ENCODE data around the gene TCF7L2. TPM values are rescaled to one million over a fixed set of nuclear protein-coding genes. Genes with fewer than 3 reads are reported as not detected.

Gene TCF7L2
- total and polyA plus RNA-seq, 9 donors: 14.9 to 77.3 (median 51.5) TPM

DNA sequence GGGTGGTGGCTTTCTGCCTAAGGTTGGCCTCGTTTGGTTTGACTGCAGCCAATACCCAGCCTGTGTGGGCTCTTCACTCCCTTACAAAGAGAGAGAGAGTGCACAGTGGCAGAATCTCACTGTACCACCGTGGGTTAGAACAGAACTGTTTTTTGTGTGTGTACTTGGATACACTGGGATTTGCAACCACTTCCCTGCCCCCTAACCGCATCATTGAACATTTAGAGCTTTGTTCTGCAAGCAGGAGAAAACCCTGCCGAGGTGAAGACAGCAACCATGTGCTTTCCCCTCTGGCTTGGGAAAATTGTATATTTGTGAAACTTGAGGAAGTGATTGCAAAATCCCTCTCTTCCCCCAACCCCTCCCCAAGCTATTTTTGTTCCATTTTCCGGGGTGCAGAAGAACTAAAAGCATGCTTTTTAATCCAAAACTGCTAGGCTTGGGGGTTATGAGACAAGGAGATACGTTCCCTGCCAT, 201.2 kb downstream of the TCF7L2 start:
- Histone ChIP-seq H3K4me3 (ENCODE audit: low read length) (no peak overlapping the region), H3K27ac (ENCODE audit: low read length) (no peak overlapping the region), H3K36me3 (ENCODE audit: control insufficient read depth, insufficient read depth, low read length) (peaks cover 86% of the 10 kb centered on the region), H3K27me3 (ENCODE audit: control insufficient read depth, insufficient read depth, low read length) (no peaks in the 10 kb centered on the region), H3K4me1 (ENCODE audit: control insufficient read depth, insufficient read depth, low read length) (no peaks in the 10 kb centered on the region), H3K9me3 (replicated peaks; ENCODE audit: control insufficient read depth, low read depth, low read length) (no peaks in the 10 kb centered on the region)
- peak; percentile 69 for DNase-seq
- WGBS (ENCODE audit: insufficient coverage): no CpG with 5 or more reads among the region's 6 CpGs

DNA sequence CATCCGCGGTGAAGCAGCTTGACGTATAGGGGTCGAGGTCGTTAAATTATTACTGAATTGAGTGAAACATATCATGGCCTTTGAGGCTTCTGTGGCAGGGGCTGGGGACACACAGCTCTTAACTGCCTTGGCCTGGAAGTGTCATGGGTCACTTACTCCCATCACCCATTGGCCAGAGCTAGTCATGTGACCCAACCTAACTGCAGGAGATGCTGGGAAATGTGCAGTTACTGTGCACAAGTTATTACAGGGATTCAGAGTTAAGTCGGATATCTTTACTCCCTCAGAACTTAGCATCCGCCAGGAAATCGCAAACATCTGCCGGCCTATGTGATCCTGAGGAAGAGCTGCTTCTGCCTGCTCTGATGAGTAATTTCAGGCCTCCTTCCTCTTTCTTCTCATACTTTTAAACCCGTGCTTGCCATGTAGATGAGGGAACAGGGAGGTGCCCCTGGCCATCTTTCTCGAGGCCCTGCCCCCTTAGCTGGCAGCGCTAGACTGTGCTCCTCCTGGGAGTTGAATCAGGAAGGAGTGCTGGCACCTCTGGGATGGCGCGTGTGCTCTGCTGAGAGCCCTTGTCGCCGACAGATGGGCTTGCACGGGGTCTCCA, 203.6 kb downstream of the TCF7L2 start:
- no peak overlapping the region for H3K27ac ChIP-seq (ENCODE audit: low read length)
- no peaks in the 10 kb centered on the region for H3K27me3 ChIP-seq (ENCODE audit: control insufficient read depth, insufficient read depth, low read length)

DNA sequence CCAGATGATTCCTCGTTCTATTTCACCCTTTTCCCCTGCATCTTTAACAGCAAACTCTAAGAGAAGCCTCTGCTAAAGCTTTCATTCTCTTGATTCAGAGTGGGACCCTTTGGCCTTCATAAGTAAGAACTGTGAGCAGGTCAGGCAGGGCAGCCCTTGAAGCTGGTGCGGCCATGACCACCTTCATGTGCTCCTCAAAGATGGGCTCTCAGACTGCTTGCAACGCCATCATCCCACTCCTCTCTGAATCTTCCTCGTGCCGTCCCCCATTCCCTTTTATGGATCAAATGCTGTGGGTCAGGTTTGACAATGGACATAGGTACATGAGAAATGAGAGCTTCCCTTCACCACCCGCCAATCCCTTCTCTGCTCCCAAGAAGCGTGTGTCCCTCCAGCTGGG, 207.4 kb downstream of the TCF7L2 start:
- no peak overlapping the region for H3K27ac ChIP-seq (ENCODE audit: low read length)
- H3K4me1 ChIP-seq (ENCODE audit: control insufficient read depth, insufficient read depth, low read length): peaks cover 4% of the 10 kb centered on the region
- H3K36me3 ChIP-seq (ENCODE audit: control insufficient read depth, insufficient read depth, low read length): peaks cover 79% of the 10 kb centered on the region
- no peaks in the 10 kb centered on the region for H3K9me3 ChIP-seq (replicated peaks; ENCODE audit: control insufficient read depth, low read depth, low read length)
- H3K4me3 ChIP-seq (ENCODE audit: low read length): no peak overlapping the region
- DNase-seq: no peak
- H3K27me3 ChIP-seq (ENCODE audit: control insufficient read depth, insufficient read depth, low read length): no peaks in the 10 kb centered on the region
- 89% methylated on average over 3 of the region's 7 CpGs for WGBS (ENCODE audit: insufficient coverage)

More for the DNA sequence above, 203.6 kb downstream of the TCF7L2 start:
- Histone ChIP-seq H3K4me1 (ENCODE audit: control insufficient read depth, insufficient read depth, low read length) (no peaks in the 10 kb centered on the region), H3K36me3 (ENCODE audit: control insufficient read depth, insufficient read depth, low read length) (peaks cover 88% of the 10 kb centered on the region), H3K9me3 (replicated peaks; ENCODE audit: control insufficient read depth, low read depth, low read length) (no peaks in the 10 kb centered on the region), H3K4me3 (ENCODE audit: low read length) (no peak overlapping the region)
- peak; percentile 54 for DNase-seq
- WGBS (ENCODE audit: insufficient coverage): 84% methylated on average over 6 of the region's 17 CpGs

DNA sequence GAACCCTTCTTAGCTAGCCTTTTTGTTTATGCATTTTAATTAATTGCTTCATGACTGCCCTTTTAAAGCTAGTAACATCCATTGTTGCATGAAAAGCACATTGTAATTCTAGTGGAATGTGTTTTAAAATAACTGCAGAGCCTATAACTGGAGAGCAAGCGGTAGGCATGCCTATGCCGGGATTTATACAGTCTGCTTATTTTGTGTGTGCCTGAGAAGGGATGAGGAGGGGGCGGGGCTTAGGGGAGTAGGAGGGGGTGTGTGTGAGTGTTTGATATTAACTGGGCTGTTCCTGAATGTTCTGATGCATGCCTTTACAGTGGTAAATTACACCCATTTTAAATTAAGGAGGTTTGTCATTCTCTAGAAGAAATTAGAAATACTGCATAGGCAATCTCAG, 208.1 kb downstream of the TCF7L2 start:
- H3K4me1 ChIP-seq (ENCODE audit: control insufficient read depth, insufficient read depth, low read length): peaks cover 4% of the 10 kb centered on the region
- no CpG with 5 or more reads among the region's 3 CpGs for WGBS (ENCODE audit: insufficient coverage)
- H3K27me3 ChIP-seq (ENCODE audit: control insufficient read depth, insufficient read depth, low read length): no peaks in the 10 kb centered on the region
- H3K36me3 ChIP-seq (ENCODE audit: control insufficient read depth, insufficient read depth, low read length): peaks cover 76% of the 10 kb centered on the region
- no peaks in the 10 kb centered on the region for H3K9me3 ChIP-seq (replicated peaks; ENCODE audit: control insufficient read depth, low read depth, low read length)
- H3K27ac ChIP-seq (ENCODE audit: low read length): no peak overlapping the region
- DNase-seq: no peak
- H3K4me3 ChIP-seq (ENCODE audit: low read length): no peak overlapping the region

DNA sequence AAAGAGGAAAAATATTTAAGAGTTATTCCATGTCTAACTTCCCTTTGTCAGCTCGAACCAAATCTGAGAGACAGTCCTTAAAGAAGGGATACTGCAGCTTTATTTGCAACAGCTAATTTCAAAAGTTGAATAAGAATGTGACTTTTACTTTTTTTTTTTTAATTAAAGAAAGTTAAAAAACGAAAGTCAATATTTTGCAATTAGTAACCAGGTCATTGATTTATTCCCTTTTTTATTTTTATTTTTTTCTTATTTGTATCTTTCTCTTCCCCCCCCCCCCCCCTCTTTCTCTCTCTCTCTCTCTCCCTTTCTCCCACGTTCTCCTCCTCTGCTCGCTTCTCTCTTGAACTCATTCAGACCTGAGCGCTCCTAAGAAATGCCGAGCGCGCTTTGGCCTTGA, 209.5 kb downstream of the TCF7L2 start:
- Histone ChIP-seq H3K9me3 (replicated peaks; ENCODE audit: control insufficient read depth, low read depth, low read length) (no peaks in the 10 kb centered on the region), H3K27me3 (ENCODE audit: control insufficient read depth, insufficient read depth, low read length) (no peaks in the 10 kb centered on the region), H3K27ac (ENCODE audit: low read length) (no peak overlapping the region), H3K4me3 (ENCODE audit: low read length) (no peak overlapping the region), H3K36me3 (ENCODE audit: control insufficient read depth, insufficient read depth, low read length) (peaks cover 73% of the 10 kb centered on the region), H3K4me1 (ENCODE audit: control insufficient read depth, insufficient read depth, low read length) (peaks cover 4% of the 10 kb centered on the region)
- no CpG with 5 or more reads among the region's 8 CpGs for WGBS (ENCODE audit: insufficient coverage)
- DNase-seq: no peak

DNA sequence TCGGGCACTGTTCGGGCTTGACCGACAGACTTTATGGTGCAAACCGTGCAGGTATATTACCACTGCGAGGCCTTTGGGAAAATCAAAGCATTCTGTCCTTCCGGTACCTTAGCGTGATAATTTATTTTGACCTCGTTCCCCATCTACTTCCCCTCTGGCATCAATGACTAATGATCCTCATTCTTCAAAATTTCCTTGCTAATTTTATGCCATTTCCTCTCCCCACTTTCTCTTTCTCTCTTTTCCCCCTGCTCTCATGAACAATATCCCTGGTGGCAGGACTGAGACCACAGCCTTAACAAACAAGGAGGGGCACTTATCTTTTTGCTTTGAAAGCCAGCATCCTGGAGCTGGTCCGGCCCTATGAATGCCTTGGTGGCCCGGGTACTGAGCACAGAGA, 210.6 kb downstream of the TCF7L2 start:
- Histone ChIP-seq H3K4me1 (ENCODE audit: control insufficient read depth, insufficient read depth, low read length) (peaks cover 4% of the 10 kb centered on the region), H3K36me3 (ENCODE audit: control insufficient read depth, insufficient read depth, low read length) (peaks cover 73% of the 10 kb centered on the region), H3K27me3 (ENCODE audit: control insufficient read depth, insufficient read depth, low read length) (no peaks in the 10 kb centered on the region), H3K27ac (ENCODE audit: low read length) (no peak overlapping the region), H3K4me3 (ENCODE audit: low read length) (no peak overlapping the region), H3K9me3 (replicated peaks; ENCODE audit: control insufficient read depth, low read depth, low read length) (no peaks in the 10 kb centered on the region)
- 81% methylated on average over 9 of the region's 10 CpGs for WGBS (ENCODE audit: insufficient coverage)
- no peak for DNase-seq

DNA sequence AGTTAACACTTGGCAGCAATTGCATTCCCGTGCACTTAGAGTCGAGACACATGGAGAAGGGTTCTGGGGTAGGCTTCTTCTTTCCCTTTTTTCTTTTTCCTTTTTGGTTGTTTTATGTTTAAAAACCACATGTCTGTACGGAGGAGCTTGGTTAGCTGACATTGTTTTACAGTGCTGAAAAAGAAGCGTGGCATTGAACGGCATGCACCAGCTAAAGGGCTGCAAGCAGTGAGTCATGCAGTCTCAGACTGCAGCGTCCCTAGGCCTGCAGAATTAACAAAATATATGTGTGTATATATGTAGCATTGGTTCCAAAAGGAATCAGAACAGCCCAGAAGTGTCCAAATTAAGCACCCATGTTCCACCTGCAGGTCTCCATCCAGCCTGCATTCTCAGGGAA, 211.0 kb downstream of the TCF7L2 start:
- H3K27ac ChIP-seq (ENCODE audit: low read length): no peak overlapping the region
- DNase-seq: no peak
- no peaks in the 10 kb centered on the region for H3K9me3 ChIP-seq (replicated peaks; ENCODE audit: control insufficient read depth, low read depth, low read length)
- H3K4me3 ChIP-seq (ENCODE audit: low read length): no peak overlapping the region
- WGBS (ENCODE audit: insufficient coverage): 79% methylated on average over 4 of the region's 6 CpGs
- H3K36me3 ChIP-seq (ENCODE audit: control insufficient read depth, insufficient read depth, low read length): peaks cover 73% of the 10 kb centered on the region
- no peaks in the 10 kb centered on the region for H3K27me3 ChIP-seq (ENCODE audit: control insufficient read depth, insufficient read depth, low read length)
- H3K4me1 ChIP-seq (ENCODE audit: control insufficient read depth, insufficient read depth, low read length): peaks cover 4% of the 10 kb centered on the region

DNA sequence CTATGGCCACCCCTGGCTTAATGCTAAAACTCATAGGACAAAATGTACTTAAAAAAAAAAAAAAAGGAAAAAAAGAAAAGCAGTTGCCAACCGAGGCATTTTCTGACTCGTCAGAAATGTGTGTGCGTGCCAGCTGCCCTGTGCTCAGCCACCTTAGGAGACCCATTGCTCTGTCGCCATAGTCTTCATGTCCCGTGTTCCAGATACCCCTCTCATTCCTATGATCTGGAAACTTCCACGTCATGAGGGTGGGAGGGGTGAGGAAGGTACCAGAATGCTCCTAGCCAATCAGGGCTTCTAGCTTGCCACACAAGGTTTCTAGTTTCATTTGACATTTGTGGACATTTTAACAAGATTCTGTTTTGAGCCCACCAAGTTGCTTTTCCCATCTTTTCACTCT, 212.9 kb downstream of the TCF7L2 start:
- no peak overlapping the region for H3K27ac ChIP-seq (ENCODE audit: low read length)
- no peaks in the 10 kb centered on the region for H3K27me3 ChIP-seq (ENCODE audit: control insufficient read depth, insufficient read depth, low read length)
- no CpG with 5 or more reads among the region's 6 CpGs for WGBS (ENCODE audit: insufficient coverage)
- peaks cover 61% of the 10 kb centered on the region for H3K36me3 ChIP-seq (ENCODE audit: control insufficient read depth, insufficient read depth, low read length)
- H3K4me3 ChIP-seq (ENCODE audit: low read length): no peak overlapping the region
- DNase-seq: no peak
- H3K9me3 ChIP-seq (replicated peaks; ENCODE audit: control insufficient read depth, low read depth, low read length): no peaks in the 10 kb centered on the region
- peaks cover 4% of the 10 kb centered on the region for H3K4me1 ChIP-seq (ENCODE audit: control insufficient read depth, insufficient read depth, low read length)

DNA sequence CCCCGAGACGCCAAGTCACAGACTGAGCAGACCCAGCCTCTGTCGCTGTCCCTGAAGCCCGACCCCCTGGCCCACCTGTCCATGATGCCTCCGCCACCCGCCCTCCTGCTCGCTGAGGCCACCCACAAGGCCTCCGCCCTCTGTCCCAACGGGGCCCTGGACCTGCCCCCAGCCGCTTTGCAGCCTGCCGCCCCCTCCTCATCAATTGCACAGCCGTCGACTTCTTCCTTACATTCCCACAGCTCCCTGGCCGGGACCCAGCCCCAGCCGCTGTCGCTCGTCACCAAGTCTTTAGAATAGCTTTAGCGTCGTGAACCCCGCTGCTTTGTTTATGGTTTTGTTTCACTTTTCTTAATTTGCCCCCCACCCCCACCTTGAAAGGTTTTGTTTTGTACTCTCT, 215.6 kb downstream of the TCF7L2 start:
- Histone ChIP-seq H3K4me1 (ENCODE audit: control insufficient read depth, insufficient read depth, low read length) (peaks cover 7% of the 10 kb centered on the region), H3K9me3 (replicated peaks; ENCODE audit: control insufficient read depth, low read depth, low read length) (no peaks in the 10 kb centered on the region), H3K36me3 (ENCODE audit: control insufficient read depth, insufficient read depth, low read length) (peaks cover 53% of the 10 kb centered on the region), H3K4me3 (ENCODE audit: low read length) (no peak overlapping the region), H3K27me3 (ENCODE audit: control insufficient read depth, insufficient read depth, low read length) (no peaks in the 10 kb centered on the region), H3K27ac (ENCODE audit: low read length) (no peak overlapping the region)
- DNase-seq: no peak
- 56% methylated on average over 10 of the region's 20 CpGs for WGBS (ENCODE audit: insufficient coverage)

DNA sequence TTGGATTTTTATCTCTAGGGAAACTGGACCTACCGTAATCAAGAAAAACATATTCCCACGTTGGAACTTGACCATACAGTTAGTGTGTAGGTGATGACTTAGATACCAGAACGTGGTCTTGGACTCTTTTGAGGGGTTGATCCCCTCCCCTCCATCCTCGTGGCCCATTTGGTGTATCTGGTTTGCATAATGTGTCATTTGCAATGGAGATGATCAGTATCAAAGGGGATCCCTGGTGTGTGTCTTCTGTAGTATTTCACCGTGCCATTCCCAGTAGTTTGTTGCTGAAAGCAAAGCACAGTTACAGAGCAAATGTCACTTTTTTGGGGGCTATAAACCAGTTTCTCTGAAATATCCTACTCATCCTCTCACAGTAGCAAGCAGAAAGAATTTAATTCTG, 217.7 kb downstream of the TCF7L2 start:
- Histone ChIP-seq H3K4me3 (ENCODE audit: low read length) (no peak overlapping the region), H3K4me1 (ENCODE audit: control insufficient read depth, insufficient read depth, low read length) (peaks cover 7% of the 10 kb centered on the region), H3K36me3 (ENCODE audit: control insufficient read depth, insufficient read depth, low read length) (peaks cover 35% of the 10 kb centered on the region), H3K9me3 (replicated peaks; ENCODE audit: control insufficient read depth, low read depth, low read length) (no peaks in the 10 kb centered on the region), H3K27ac (ENCODE audit: low read length) (no peak overlapping the region), H3K27me3 (ENCODE audit: control insufficient read depth, insufficient read depth, low read length) (no peaks in the 10 kb centered on the region)
- no peak for DNase-seq
- WGBS (ENCODE audit: insufficient coverage): 86% methylated on average over 1 of the region's 5 CpGs

DNA sequence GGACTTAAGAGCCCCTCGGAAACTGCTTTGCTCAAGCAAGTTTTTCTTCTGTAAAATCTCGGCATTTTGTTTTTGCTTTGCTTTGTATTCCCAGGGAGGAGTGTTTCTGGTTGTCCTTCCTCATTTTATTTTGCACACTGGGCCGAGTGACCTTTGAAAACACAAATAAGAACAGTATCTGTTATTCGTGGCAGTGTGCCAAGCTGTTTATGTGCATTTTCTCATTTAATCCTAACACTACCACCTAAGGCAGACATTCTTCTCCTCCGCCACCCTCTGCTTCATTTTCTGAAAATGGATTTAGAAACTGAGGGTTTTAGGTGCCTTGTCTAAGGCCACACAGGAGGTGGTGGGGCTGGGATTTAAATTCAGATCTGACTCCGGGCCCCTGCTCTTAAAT, 218.5 kb downstream of the TCF7L2 start:
- Histone ChIP-seq H3K36me3 (ENCODE audit: control insufficient read depth, insufficient read depth, low read length) (peaks cover 30% of the 10 kb centered on the region), H3K4me1 (ENCODE audit: control insufficient read depth, insufficient read depth, low read length) (peaks cover 7% of the 10 kb centered on the region), H3K27me3 (ENCODE audit: control insufficient read depth, insufficient read depth, low read length) (no peaks in the 10 kb centered on the region), H3K27ac (ENCODE audit: low read length) (no peak overlapping the region), H3K9me3 (replicated peaks; ENCODE audit: control insufficient read depth, low read depth, low read length) (no peaks in the 10 kb centered on the region), H3K4me3 (ENCODE audit: low read length) (no peak overlapping the region)
- WGBS (ENCODE audit: insufficient coverage): 80% methylated on average over 1 of the region's 6 CpGs
- no peak for DNase-seq

Measured in muscle of leg (tissue), 11 donors.